B cell (primary cell): ENCODE data around the gene SP9. TPM values are rescaled to one million over a fixed set of nuclear protein-coding genes. Genes with fewer than 3 reads are reported as not detected.

Experiments used
- ATAC-seq: fragments of 200-7000 bp; cut with Tn5 transposase; one replicate; pipeline ENCODE4 v1.10.0; 2021; ENCODE audit warnings: low read depth, mild to moderate bottlenecking, moderate number of reproducible peaks, moderate library complexity
- CTCF ChIA-PET: fragments of 350-600 bp; sonication (Branson Sonifier 250); formaldehyde crosslinking; loops from one replicate; lab custom pipeline; 2021; ENCODE audit warnings: antibody characterized with exemption, inconsistent platforms; lab: Charles Lee
- POLR2A ChIA-PET: fragments of 350-600 bp; sonication (Branson Sonifier 250); formaldehyde crosslinking; loops from one replicate; lab custom pipeline; 2021; ENCODE audit warnings: antibody characterized with exemption; lab: Charles Lee
- DNase-seq: peaks from one replicate; pipeline ENCODE4 v3.0.0; 2013
- H2AFZ ChIP-seq: 2 replicates; pipeline ENCODE4 v1.6.1; 2012; ENCODE audit warnings: mild to moderate bottlenecking, low read depth, low read length; ENCODE audit not compliant: insufficient read depth, poor library complexity, severe bottlenecking
- H3K27ac ChIP-seq, 2 donors: 1 replicate in 1 of 2; 2 replicates in 1 of 2; pipeline ENCODE4 v1.5.1; 2012 to 2013; ENCODE audit warnings: low read length in 2 of 2, mild to moderate bottlenecking in 2 of 2, moderate library complexity in 1 of 2
- H3K27me3 ChIP-seq, 4 experiments: fragments of 200-600 bp in 1 of 4; sonication (generic) in 1 of 4; replicated peaks in 1 of 4; 1 replicate in 2 of 4; 2 replicates in 2 of 4; pipeline versions ENCODE4 v1.6.1 to v1.7.0; 2013 to 2016; ENCODE audit warnings: low read length in 3 of 4, mild to moderate bottlenecking in 2 of 4, mixed read lengths in 1 of 4, moderate library complexity in 1 of 4; ENCODE audit not compliant: insufficient read depth in 4 of 4, control insufficient read depth in 3 of 4; ENCODE audit errors: control extremely low read depth in 1 of 4
- H3K36me3 ChIP-seq, 2 experiments: replicated peaks in 1 of 2; 1 replicate in 1 of 2; 2 replicates in 1 of 2; pipeline versions ENCODE4 v1.6.1 to v1.7.1; 2013; ENCODE audit warnings: low read length in 1 of 2; ENCODE audit not compliant: insufficient read depth in 2 of 2, control insufficient read depth in 1 of 2; ENCODE audit errors: control extremely low read depth in 1 of 2, extremely low read depth in 1 of 2
- H3K4me1 ChIP-seq, 2 donors: fragments of 200-600 bp in 1 of 2; sonication (generic) in 1 of 2; 1 replicate in 1 of 2; 2 replicates in 1 of 2; pipeline versions ENCODE4 v1.5.1 to v1.6.1; 2013 to 2017; ENCODE audit warnings: low read length in 2 of 2; ENCODE audit not compliant: control insufficient read depth in 2 of 2, insufficient read depth in 2 of 2
- H3K4me2 ChIP-seq: replicated peaks from 2 replicates; pipeline ENCODE3; 2012; ENCODE audit warnings: mild to moderate bottlenecking, low read depth, low read length; ENCODE audit not compliant: poor library complexity, severe bottlenecking
- H3K4me3 ChIP-seq, 5 experiments: fragments of 200-600 bp in 1 of 5; sonication (generic) in 1 of 5; 1 replicate in 3 of 5; 2 replicates in 2 of 5; pipeline versions ENCODE4 v1.5.1 to v1.7.0; 2011 to 2016; ENCODE audit warnings: low read length in 4 of 5, mild to moderate bottlenecking in 4 of 5, low read depth in 2 of 5, control low read depth in 1 of 5, moderate library complexity in 1 of 5; ENCODE audit not compliant: insufficient read depth in 1 of 5; ENCODE audit errors: control extremely low read depth in 1 of 5, extremely low read depth in 1 of 5
- H3K79me2 ChIP-seq: fragments of 200-600 bp; sonication (generic); one replicate; pipeline ENCODE4 v1.6.0; 2016; ENCODE audit warnings: low read length; ENCODE audit not compliant: control insufficient read depth, insufficient read depth
- H3K9ac ChIP-seq: fragments of 200-600 bp; sonication (generic); 2 replicates; pipeline ENCODE4 v1.6.1; 2017; ENCODE audit warnings: mild to moderate bottlenecking, low read length, moderate library complexity
- H3K9me3 ChIP-seq, 3 donors: one replicate each; pipeline versions ENCODE4 v1.6.1 to v1.7.1; 2013; ENCODE audit warnings: low read length in 2 of 3; ENCODE audit not compliant: control insufficient read depth in 2 of 3, insufficient read depth in 1 of 3; ENCODE audit errors: control extremely low read depth in 1 of 3
- H4K20me1 ChIP-seq: 2 replicates; pipeline ENCODE4 v1.6.0; 2012; ENCODE audit warnings: mild to moderate bottlenecking, low read length; ENCODE audit not compliant: insufficient read depth, control insufficient read depth, poor library complexity, severe bottlenecking
- H3K27ac Mint-ChIP-seq: one replicate; pipeline ENCODE4 v1.8.0; 2021; ENCODE audit warnings: mixed read lengths
- H3K27me3 Mint-ChIP-seq: one replicate; pipeline ENCODE4 v1.8.0; 2021; ENCODE audit warnings: mixed read lengths
- H3K4me1 Mint-ChIP-seq: one replicate; pipeline ENCODE4 v1.8.0; 2021; ENCODE audit warnings: mixed read lengths
- H3K4me3 Mint-ChIP-seq: one replicate; pipeline ENCODE4 v1.8.0; 2021; ENCODE audit warnings: mixed read lengths
- H3K9me3 Mint-ChIP-seq: one replicate; pipeline ENCODE4 v1.8.0; 2022; ENCODE audit warnings: mixed read lengths; ENCODE audit not compliant: insufficient read depth
- EZH2 ChIP-seq: IDR thresholded peaks from 2 replicates; pipeline ENCODE4 v1.6.1; 2012; ENCODE audit warnings: borderline replicate concordance, low read depth, mild to moderate bottlenecking, moderate library complexity, low read length; ENCODE audit not compliant: insufficient read depth, poor library complexity, severe bottlenecking
- WGBS: methylation state at CpG from one replicate; pipeline ENCODE4 v1.1.5; 2013; ENCODE audit warnings: missing lambda C conversion rate; ENCODE audit not compliant: insufficient coverage; 5-methylcytosine and 5-hydroxymethylcytosine counted together
- intact Hi-C: fragments of 100-400 bp; cut with micrococcal nuclease; formaldehyde crosslinking; loops from one replicate; pipeline ENCODE4 v1.10.0; 2022
- polyA plus RNA-seq: library from polyadenylated mRNA; depleted of rRNA; stranded (reverse); fragments of >200 nt; gene quantifications from 2 replicates; pipeline ENCODE4 v1.2.3, GENCODE V29; 2012
- total RNA-seq, 2 donors: library from RNA; stranded (reverse); fragments of 120-200 nt in 1 of 2; gene quantifications; 1 replicate in 1 of 2; 2 replicates in 1 of 2; pipeline versions ENCODE4 v1.2.3 to v1.2.4, GENCODE V29; 2013 to 2022
- TF ChIP-seq, protein P1 (sequence below): fragments of 200-600 bp; IDR thresholded peaks from one replicate; pipeline ENCODE4 v1.8.0; 2022; ENCODE audit warnings: antibody characterized with exemption, mild to moderate bottlenecking

SP9 gene
- total and polyA plus RNA-seq, 2 donors (not counting 1 experiment from before 2014, with no cell fraction given): not detected

DNA sequence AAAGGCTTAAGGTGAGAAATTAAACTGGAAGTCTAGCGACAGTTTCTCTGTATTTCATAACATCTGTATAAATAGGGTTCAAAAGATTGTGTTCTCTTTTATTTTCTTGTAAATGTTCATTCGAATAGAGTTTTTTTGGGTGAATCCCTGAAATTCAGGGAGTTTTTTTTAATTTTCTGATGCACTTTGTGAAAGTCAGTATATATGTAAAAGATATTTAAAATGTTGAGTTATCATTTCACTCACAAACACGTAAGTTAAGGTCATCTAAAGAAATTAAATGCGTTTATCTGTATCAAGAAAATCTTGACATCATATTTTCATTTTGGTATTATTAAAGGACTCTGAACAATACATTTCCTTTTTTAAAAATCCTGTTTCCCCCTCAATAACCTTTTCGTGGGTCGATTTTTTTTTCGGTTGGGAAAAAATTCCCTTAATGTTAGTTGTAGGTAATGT is 3.4 kb downstream of the SP9 start:
- no peaks in the 10 kb centered on the region for H3K79me2 ChIP-seq
- no peak overlapping the region for H2AFZ ChIP-seq
- Mint-ChIP-seq H3K27me3 (peaks cover 52% of the 10 kb centered on the region), H3K9me3 (no peaks in the 10 kb centered on the region), H3K27ac (no peak overlapping the region), H3K4me3 (peak overlapping the region; percentile 84), H3K4me1 (peaks cover 39% of the 10 kb centered on the region)
- ATAC-seq (no peak), DNase-seq (no peak)
- no peak overlapping the region for H3K27ac ChIP-seq
- intact Hi-C loops: loop anchor here (10.0 kb wide), 1 partner anchor 1757 kb away; the partner anchor contains the start of genes HOXD12 and HOXD13
- H3K4me2 ChIP-seq: peak overlapping the region; percentile 94
- ChIA-PET POLR2A (no interaction called here), CTCF (interaction anchor here (0.8 to 7.2 kb wide), 2 partner anchors 11 to 936 kb away, joined by 3 to 151 read pairs; no protein-coding TSS in a partner anchor)
- WGBS: no CpG with 5 or more reads among the region's 7 CpGs
- peak overlapping the region in 1 of 5 experiments; percentile 62 for H3K4me3 ChIP-seq
- H3K9ac ChIP-seq: no peak overlapping the region
- peaks cover 0 to 89% (median 74%) of the 10 kb centered on the region in 4 experiments for H3K27me3 ChIP-seq
- no peaks in the 10 kb centered on the region for H3K36me3 ChIP-seq
- H3K4me1 ChIP-seq: peaks cover 73 to 85% of the 10 kb centered on the region in 2 donors
- H4K20me1 ChIP-seq: peaks cover 19% of the 10 kb centered on the region
- peaks cover 1 to 69% (median 7%) of the 10 kb centered on the region in 3 donors for H3K9me3 ChIP-seq
- no peak for TF ChIP-seq EZH2
- TF ChIP-seq, protein P1, sequence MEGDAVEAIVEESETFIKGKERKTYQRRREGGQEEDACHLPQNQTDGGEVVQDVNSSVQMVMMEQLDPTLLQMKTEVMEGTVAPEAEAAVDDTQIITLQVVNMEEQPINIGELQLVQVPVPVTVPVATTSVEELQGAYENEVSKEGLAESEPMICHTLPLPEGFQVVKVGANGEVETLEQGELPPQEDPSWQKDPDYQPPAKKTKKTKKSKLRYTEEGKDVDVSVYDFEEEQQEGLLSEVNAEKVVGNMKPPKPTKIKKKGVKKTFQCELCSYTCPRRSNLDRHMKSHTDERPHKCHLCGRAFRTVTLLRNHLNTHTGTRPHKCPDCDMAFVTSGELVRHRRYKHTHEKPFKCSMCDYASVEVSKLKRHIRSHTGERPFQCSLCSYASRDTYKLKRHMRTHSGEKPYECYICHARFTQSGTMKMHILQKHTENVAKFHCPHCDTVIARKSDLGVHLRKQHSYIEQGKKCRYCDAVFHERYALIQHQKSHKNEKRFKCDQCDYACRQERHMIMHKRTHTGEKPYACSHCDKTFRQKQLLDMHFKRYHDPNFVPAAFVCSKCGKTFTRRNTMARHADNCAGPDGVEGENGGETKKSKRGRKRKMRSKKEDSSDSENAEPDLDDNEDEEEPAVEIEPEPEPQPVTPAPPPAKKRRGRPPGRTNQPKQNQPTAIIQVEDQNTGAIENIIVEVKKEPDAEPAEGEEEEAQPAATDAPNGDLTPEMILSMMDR: no peak
